ENCODE measurements around the gene CYP11A1.
"Not testable (repeated sequence)": the region's sequence is repeated elsewhere in the genome, so short reads cannot be mapped to it uniquely, and the experiment has no call there.

CYP11A1 gene

DNA sequence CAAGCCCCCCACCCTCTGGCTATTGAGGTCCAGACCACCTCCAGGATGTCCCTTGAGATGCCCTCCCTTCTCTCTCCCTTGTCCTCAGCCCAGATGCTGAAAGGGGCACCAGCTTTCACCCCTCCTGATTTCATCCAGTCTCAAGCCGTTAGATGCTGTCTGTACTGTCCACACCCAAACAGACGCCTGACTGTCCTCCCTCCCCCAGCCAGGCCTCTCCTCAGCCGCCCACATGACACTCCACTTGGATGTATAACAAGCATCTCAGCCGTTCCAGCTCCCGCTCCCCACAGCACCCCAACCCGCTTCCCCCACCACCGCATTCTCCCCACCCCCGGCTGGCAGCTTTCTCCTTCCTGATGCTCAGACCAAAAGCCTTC, 25.0 kb upstream of the CYP11A1 start:
- Histone ChIP-seq H3K27ac (no peak overlapping the region), H3K4me3 (ENCODE audit: low read depth, low read length) (no peak overlapping the region), H3K36me3 (ENCODE audit: control insufficient read depth, insufficient read depth, low read length) (no peaks in the 10 kb centered on the region), H3K4me2 (ENCODE audit: low read length) (no peak overlapping the region), H3K9me3 (ENCODE audit: control insufficient read depth, low read length) (no peaks in the 10 kb centered on the region), H2AFZ (no peak overlapping the region), H3K27me3 (ENCODE audit: control insufficient read depth, insufficient read depth, low read length) (no peaks in the 10 kb centered on the region), H3K79me2 (no peaks in the 10 kb centered on the region), H3K4me1 (no peaks in the 10 kb centered on the region), H3K9ac (no peak overlapping the region)
- TF ChIP-seq, protein P1, sequence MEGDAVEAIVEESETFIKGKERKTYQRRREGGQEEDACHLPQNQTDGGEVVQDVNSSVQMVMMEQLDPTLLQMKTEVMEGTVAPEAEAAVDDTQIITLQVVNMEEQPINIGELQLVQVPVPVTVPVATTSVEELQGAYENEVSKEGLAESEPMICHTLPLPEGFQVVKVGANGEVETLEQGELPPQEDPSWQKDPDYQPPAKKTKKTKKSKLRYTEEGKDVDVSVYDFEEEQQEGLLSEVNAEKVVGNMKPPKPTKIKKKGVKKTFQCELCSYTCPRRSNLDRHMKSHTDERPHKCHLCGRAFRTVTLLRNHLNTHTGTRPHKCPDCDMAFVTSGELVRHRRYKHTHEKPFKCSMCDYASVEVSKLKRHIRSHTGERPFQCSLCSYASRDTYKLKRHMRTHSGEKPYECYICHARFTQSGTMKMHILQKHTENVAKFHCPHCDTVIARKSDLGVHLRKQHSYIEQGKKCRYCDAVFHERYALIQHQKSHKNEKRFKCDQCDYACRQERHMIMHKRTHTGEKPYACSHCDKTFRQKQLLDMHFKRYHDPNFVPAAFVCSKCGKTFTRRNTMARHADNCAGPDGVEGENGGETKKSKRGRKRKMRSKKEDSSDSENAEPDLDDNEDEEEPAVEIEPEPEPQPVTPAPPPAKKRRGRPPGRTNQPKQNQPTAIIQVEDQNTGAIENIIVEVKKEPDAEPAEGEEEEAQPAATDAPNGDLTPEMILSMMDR (IDR thresholded peaks at IDR 0.05), result no peak

DNA sequence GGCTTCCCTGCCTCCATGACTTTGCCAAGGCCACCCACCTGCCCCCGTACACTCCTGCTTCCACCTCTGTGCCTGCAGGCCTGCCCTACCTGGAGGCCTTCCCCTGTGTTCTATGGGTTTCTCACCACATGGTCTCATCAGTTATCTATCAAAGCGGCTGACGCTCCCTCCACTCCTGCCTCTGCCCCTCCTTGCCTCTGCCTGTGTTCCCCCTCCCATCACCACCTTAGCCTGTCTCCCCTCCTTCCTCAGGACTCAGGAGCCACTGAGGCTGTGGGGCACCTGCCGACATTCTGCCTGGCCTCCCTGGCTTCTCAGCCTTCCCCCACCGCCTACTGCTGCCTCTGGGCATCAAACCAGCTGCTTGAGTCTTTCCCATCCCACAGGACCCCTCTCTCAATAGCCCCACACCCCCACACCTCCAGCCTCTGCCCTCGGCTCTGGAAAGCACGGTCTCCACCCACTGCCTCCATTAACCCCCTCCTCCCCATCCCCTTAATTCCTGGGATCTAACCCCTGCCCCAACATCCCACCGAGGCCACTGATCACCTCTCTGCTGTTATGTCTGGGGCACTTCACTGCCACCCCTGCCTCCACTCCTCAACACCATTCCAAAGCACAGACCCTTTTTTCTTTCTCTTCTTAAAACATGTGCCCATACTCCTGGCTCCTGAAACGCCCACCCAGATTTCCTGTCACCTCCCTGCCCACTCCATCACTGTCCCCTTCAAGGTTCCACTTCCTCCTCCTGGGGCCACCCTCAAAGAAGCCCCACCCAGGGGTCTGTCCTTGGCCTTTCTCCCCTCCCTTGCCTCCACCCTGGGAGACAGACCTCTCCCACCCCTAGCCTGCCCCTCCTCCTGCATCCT, 24.4 kb upstream of the CYP11A1 start:
- H3K9me3 ChIP-seq (ENCODE audit: control insufficient read depth, low read length), result no peaks in the 10 kb centered on the region
- no peaks in the 10 kb centered on the region for H3K79me2 ChIP-seq
- no peaks in the 10 kb centered on the region for H3K36me3 ChIP-seq (ENCODE audit: control insufficient read depth, insufficient read depth, low read length)
- no peak overlapping the region for H3K27ac ChIP-seq
- H2AFZ ChIP-seq, result no peak overlapping the region
- H3K9ac ChIP-seq, result no peak overlapping the region
- TF ChIP-seq, protein P1 (IDR thresholded peaks at IDR 0.05), result no peak
- H3K4me2 ChIP-seq (ENCODE audit: low read length), result no peak overlapping the region
- no peak overlapping the region for H3K4me3 ChIP-seq (ENCODE audit: low read depth, low read length)
- H3K4me1 ChIP-seq, result no peaks in the 10 kb centered on the region
- H3K27me3 ChIP-seq (ENCODE audit: control insufficient read depth, insufficient read depth, low read length), result no peaks in the 10 kb centered on the region

DNA sequence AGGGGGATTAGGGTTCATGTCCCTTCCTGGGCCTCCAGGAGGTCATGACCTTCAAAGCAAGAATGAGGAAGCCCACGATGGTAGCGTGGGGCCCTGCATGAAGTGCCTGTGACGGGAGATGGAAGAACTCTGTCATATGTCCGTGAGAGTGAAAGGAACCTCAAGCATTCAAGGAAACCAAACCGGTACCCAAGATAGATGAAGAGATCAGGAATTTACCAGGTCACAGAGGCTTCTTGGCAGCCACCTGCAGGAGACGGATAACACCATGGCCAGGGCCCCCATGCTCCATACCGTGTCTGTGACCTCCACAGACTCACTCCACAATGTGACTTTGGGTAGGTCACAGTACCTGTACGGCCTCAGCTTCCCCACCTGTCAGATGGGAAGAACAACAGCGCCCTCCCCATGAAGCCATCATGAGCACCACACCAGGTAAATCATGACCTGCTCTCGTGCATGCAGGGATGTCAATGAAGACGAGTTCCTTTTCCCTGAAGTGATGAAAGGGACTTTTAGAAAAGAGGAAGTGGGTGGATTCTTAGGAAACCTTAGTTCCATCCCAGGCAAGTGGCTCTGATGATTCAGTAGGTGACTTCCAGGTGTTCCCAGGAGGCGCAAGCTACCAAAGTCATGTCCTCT, 23.3 kb upstream of the CYP11A1 start:
- TF ChIP-seq, protein P1 (IDR thresholded peaks at IDR 0.05), result no peak
- no peaks in the 10 kb centered on the region for H3K36me3 ChIP-seq (ENCODE audit: control insufficient read depth, insufficient read depth, low read length)
- no peaks in the 10 kb centered on the region for H3K4me1 ChIP-seq
- no peak overlapping the region for H3K27ac ChIP-seq
- H3K9me3 ChIP-seq (ENCODE audit: control insufficient read depth, low read length), result no peaks in the 10 kb centered on the region
- no peak overlapping the region for H3K9ac ChIP-seq
- H3K4me2 ChIP-seq (ENCODE audit: low read length), result no peak overlapping the region
- H3K27me3 ChIP-seq (ENCODE audit: control insufficient read depth, insufficient read depth, low read length), result no peaks in the 10 kb centered on the region
- no peak overlapping the region for H2AFZ ChIP-seq
- no peaks in the 10 kb centered on the region for H3K79me2 ChIP-seq
- H3K4me3 ChIP-seq (ENCODE audit: low read depth, low read length), result no peak overlapping the region

DNA sequence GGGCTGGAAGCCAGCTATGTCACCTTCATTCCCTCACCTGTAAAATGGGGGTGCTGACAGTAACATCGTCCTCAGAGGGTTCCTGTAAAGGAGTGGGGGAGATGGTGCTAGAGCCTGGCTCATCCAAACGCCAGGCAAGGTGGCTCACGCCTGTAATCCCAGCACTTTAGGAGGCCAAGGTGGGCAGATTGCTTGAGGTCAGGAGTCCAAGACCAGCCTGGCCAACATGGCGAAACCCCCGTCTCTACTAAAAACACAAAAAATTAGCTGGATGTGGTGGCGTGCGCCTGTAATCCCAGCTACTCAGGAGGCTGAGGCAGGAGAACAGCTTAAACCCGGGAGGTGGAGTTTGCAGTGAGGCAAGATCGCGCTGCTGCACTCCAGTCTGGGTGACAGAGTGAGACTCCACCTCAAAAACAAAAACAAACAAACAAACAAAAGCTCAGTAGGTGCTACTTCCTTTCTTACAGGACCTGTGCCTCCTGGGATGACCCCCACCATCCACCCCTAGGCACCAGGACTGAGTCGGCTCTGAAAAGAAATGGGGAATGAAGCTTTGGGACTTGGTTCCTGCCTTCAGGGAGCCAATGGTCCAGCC, 22.7 kb upstream of the CYP11A1 start:
- H3K9me3 ChIP-seq (ENCODE audit: control insufficient read depth, low read length); H2AFZ ChIP-seq; H3K4me1 ChIP-seq; H3K4me2 ChIP-seq (ENCODE audit: low read length); H3K27me3 ChIP-seq (ENCODE audit: control insufficient read depth, insufficient read depth, low read length); H3K9ac ChIP-seq; H3K79me2 ChIP-seq; H3K27ac ChIP-seq; H3K4me3 ChIP-seq (ENCODE audit: low read depth, low read length); H3K36me3 ChIP-seq (ENCODE audit: control insufficient read depth, insufficient read depth, low read length): not testable (repeated sequence)

DNA sequence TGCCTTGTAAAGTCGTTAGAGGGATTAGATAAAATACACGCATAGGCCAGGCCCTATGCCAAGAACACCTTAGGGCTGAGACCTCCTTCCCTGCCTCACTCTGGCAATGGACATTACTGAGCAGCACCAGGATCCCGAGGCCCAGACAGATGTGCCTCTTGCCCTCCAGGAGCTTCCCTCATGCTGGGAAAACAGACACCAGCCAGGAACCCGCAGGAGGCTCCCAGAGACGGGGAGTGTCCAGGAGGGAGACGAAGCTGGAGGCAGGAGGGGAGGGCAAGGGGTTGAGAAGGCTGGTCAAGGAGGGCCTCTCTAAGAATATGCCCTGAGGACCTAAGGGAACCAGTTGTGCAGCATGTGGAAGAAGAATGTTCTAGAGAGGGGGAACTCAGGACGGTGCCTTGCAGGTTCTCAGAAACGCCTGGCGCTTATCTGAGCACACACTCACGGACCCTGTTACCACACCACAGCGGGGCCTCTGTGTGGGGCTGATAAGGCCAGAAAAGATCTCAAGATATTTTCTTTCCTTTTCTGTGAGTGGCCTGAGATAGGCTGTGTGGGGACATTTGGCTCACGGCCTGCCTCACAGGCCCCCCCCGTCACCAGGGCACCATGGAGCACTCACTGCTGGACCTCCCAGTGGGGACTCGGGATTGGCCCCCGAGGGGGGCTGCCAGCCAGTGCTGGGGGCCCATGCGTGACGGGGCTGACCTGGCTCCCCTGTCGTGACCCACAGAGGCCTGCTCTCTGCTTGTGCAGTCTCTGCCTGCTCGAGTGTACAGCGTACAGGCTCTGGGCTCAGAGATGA, 22.0 kb upstream of the CYP11A1 start:
- TF ChIP-seq, protein P1 (IDR thresholded peaks at IDR 0.05), result no peak
- Histone ChIP-seq H3K79me2 (no peaks in the 10 kb centered on the region), H3K27me3 (ENCODE audit: control insufficient read depth, insufficient read depth, low read length) (no peaks in the 10 kb centered on the region), H3K36me3 (ENCODE audit: control insufficient read depth, insufficient read depth, low read length) (no peaks in the 10 kb centered on the region), H3K4me1 (no peaks in the 10 kb centered on the region), H3K4me2 (ENCODE audit: low read length) (no peak overlapping the region), H3K27ac (no peak overlapping the region), H3K9me3 (ENCODE audit: control insufficient read depth, low read length) (no peaks in the 10 kb centered on the region), H2AFZ (no peak overlapping the region), H3K9ac (no peak overlapping the region), H3K4me3 (ENCODE audit: low read depth, low read length) (no peak overlapping the region)
